ENCODE data around the gene WIPF1. TPM values are rescaled to one million over a fixed set of nuclear protein-coding genes. Genes with fewer than 3 reads are reported as not detected.

The WIPF1 gene
- polyA plus RNA-seq, 1 of the 3 experiments (the other 2 are of a cell fraction) = 56.7 TPM

GRCh38 chr2:174544802-174545201 is 52.8 kb downstream of the WIPF1 start:
- H3K36me3 ChIP-seq (replicated peaks in 1 of 2; ENCODE audit: control insufficient read depth in 1 of 2, insufficient read depth in 2 of 2, low read length in 1 of 2) = no peaks in the 10 kb centered on the region
- ChIA-PET CTCF (interaction anchor here (0.9 to 7.3 kb wide), 2 partner anchors 16 to 83 kb away, joined by 3 to 107 read pairs; no protein-coding TSS in a partner anchor), POLR2A (no interaction called here)
- H3K9ac ChIP-seq = no peak overlapping the region
- no peaks in the 10 kb centered on the region; a peak in 1 of 4 replicates for H3K4me1 ChIP-seq (ENCODE audit: control insufficient read depth in 1 of 2, insufficient read depth in 2 of 2, low read depth in 1 of 2, low read length in 1 of 2)
- no peaks in the 10 kb centered on the region for H3K79me2 ChIP-seq (ENCODE audit: insufficient read depth)
- H3K27me3 ChIP-seq (ENCODE audit: insufficient read depth) = no peaks in the 10 kb centered on the region
- H3K27ac ChIP-seq (ENCODE audit: low read depth in 2 of 2, low read length in 1 of 2) = no peak overlapping the region
- TF ChIP-seq NRF1 (IDR thresholded peaks at IDR 0.05; ENCODE audit: low read depth, low read length) (no peak), NFIC (IDR thresholded peaks at IDR 0.05; ENCODE audit: borderline replicate concordance) (no peak), JUND (IDR thresholded peaks at IDR 0.05) (no peak)
- no peaks in the 10 kb centered on the region for H4K20me1 ChIP-seq (ENCODE audit: insufficient read depth)
- H3K9me3 ChIP-seq = no peaks in the 10 kb centered on the region
- H3F3A ChIP-seq (replicated peaks; ENCODE audit: insufficient read depth) = no peaks in the 10 kb centered on the region
- no peak overlapping the region for H2AFZ ChIP-seq (ENCODE audit: low read depth)
- 75% methylated on average over 5 of the region's 5 CpGs for WGBS (ENCODE audit: low lambda C conversion rate)
- no peak for DNase-seq
- no peak overlapping the region for H3K4me3 ChIP-seq (ENCODE audit: low read depth in 2 of 2, low read length in 1 of 2)
- no peaks in the 10 kb centered on the region for H3K9me2 ChIP-seq
- H3K4me2 ChIP-seq = no peak overlapping the region

GRCh38 chr2:174544156-174544555 is 53.4 kb downstream of the WIPF1 start:
- no peak overlapping the region for H2AFZ ChIP-seq (ENCODE audit: low read depth)
- no peaks in the 10 kb centered on the region; a peak in 1 of 4 replicates for H3K4me1 ChIP-seq (ENCODE audit: control insufficient read depth in 1 of 2, insufficient read depth in 2 of 2, low read depth in 1 of 2, low read length in 1 of 2)
- no peak overlapping the region for H3K9ac ChIP-seq
- no peaks in the 10 kb centered on the region for H3K79me2 ChIP-seq (ENCODE audit: insufficient read depth)
- no peak overlapping the region for H3K4me2 ChIP-seq
- H3K9me2 ChIP-seq = no peaks in the 10 kb centered on the region
- no peaks in the 10 kb centered on the region for H3K36me3 ChIP-seq (replicated peaks in 1 of 2; ENCODE audit: control insufficient read depth in 1 of 2, insufficient read depth in 2 of 2, low read length in 1 of 2)
- no peak overlapping the region for H3K27ac ChIP-seq (ENCODE audit: low read depth in 2 of 2, low read length in 1 of 2)
- 72% methylated on average over 3 of the region's 3 CpGs for WGBS (ENCODE audit: low lambda C conversion rate)
- no peak overlapping the region for H3K4me3 ChIP-seq (ENCODE audit: low read depth in 2 of 2, low read length in 1 of 2)
- ChIA-PET POLR2A (no interaction called here), CTCF (interaction anchor here (0.9 to 7.3 kb wide), 2 partner anchors 17 to 83 kb away, joined by 3 to 107 read pairs; no protein-coding TSS in a partner anchor)
- TF ChIP-seq EZH2phosphoT487 (IDR thresholded peaks at IDR 0.05; ENCODE audit: borderline replicate concordance, low read depth) = no peak
- H3F3A ChIP-seq (replicated peaks; ENCODE audit: insufficient read depth) = no peaks in the 10 kb centered on the region
- H3K9me3 ChIP-seq = no peaks in the 10 kb centered on the region
- H3K27me3 ChIP-seq (ENCODE audit: insufficient read depth) = no peaks in the 10 kb centered on the region
- no peaks in the 10 kb centered on the region for H4K20me1 ChIP-seq (ENCODE audit: insufficient read depth)
- no peak for DNase-seq

GRCh38 chr2:174540893-174541292 is 56.7 kb downstream of the WIPF1 start:
- Histone ChIP-seq H3K79me2 (ENCODE audit: insufficient read depth) (no peaks in the 10 kb centered on the region), H3K4me2 (no peak overlapping the region), H3K9me3 (no peaks in the 10 kb centered on the region), H4K20me1 (ENCODE audit: insufficient read depth) (no peaks in the 10 kb centered on the region), H3K9ac (no peak overlapping the region), H3K36me3 (replicated peaks in 1 of 2; ENCODE audit: control insufficient read depth in 1 of 2, insufficient read depth in 2 of 2, low read length in 1 of 2) (no peaks in the 10 kb centered on the region), H3K27ac (ENCODE audit: low read depth in 2 of 2, low read length in 1 of 2) (no peak overlapping the region), H3K4me3 (ENCODE audit: low read depth in 2 of 2, low read length in 1 of 2) (no peak overlapping the region), H3K27me3 (ENCODE audit: insufficient read depth) (no peaks in the 10 kb centered on the region), H2AFZ (ENCODE audit: low read depth) (no peak overlapping the region), H3K4me1 (ENCODE audit: control insufficient read depth in 1 of 2, insufficient read depth in 2 of 2, low read depth in 1 of 2, low read length in 1 of 2) (peaks cover 0 to 7% of the 10 kb centered on the region in 2 experiments; a peak in 1 of 4 replicates), H3K9me2 (no peaks in the 10 kb centered on the region), H3F3A (replicated peaks; ENCODE audit: insufficient read depth) (no peaks in the 10 kb centered on the region)
- 85% methylated on average over 5 of the region's 5 CpGs for WGBS (ENCODE audit: low lambda C conversion rate)
- ChIA-PET POLR2A (no interaction called here), CTCF (interaction anchor here (1.5 kb wide), 1 partner anchor 159 kb away, joined by 3 read pairs; no protein-coding TSS in a partner anchor)
- no peak for DNase-seq
- no peak for TF ChIP-seq ELF1 (IDR thresholded peaks at IDR 0.05)
- no peak for TF ChIP-seq USF2 (IDR thresholded peaks at IDR 0.05; ENCODE audit: borderline replicate concordance, low read depth, low read length)
- TF ChIP-seq YY1 (IDR thresholded peaks at IDR 0.05; ENCODE audit: low read depth) = no peak
- no peak for TF ChIP-seq POLR2AphosphoS5 (IDR thresholded peaks at IDR 0.05; ENCODE audit: low read depth, low read length)
- no peak for TF ChIP-seq RAD21 (IDR thresholded peaks at IDR 0.05; ENCODE audit: low read length)
- no peak for TF ChIP-seq SIN3A (IDR thresholded peaks at IDR 0.05; ENCODE audit: borderline replicate concordance, low read depth, low read length)
- TF ChIP-seq RCOR1 (IDR thresholded peaks at IDR 0.05; ENCODE audit: low read length) = no peak
- TF ChIP-seq NFIC (IDR thresholded peaks at IDR 0.05; ENCODE audit: borderline replicate concordance) = no peak
- TF ChIP-seq TAF1 (IDR thresholded peaks at IDR 0.05; ENCODE audit: borderline replicate concordance, low read depth, low read length) = no peak
- no peak for TF ChIP-seq IRF3 (IDR thresholded peaks at IDR 0.05; ENCODE audit: low read depth, low read length)
- no peak for TF ChIP-seq CHD2 (IDR thresholded peaks at IDR 0.05; ENCODE audit: low read length, partially characterized antibody)
- TF ChIP-seq RFX5 (IDR thresholded peaks at IDR 0.05; ENCODE audit: low read length) = no peak
- TF ChIP-seq FOXJ3 (CRISPR knock-in tag; IDR thresholded peaks at IDR 0.05) = no peak
- TF ChIP-seq SMC3 (IDR thresholded peaks at IDR 0.05; ENCODE audit: low read depth, low read length) = no peak
- TF ChIP-seq JUND (IDR thresholded peaks at IDR 0.05) = no peak
- no peak for TF ChIP-seq USF1 (IDR thresholded peaks at IDR 0.05; ENCODE audit: borderline replicate concordance, low read depth)
- TF ChIP-seq PBX3 (IDR thresholded peaks at IDR 0.05) = no peak
